Epidermal melanocyte (primary cell): ENCODE data around the gene SBSN.

Experiments used
- DNase-seq: peaks from one replicate; pipeline ENCODE4 v3.0.0; 2011; ENCODE audit warnings: low spot score; ENCODE audit not compliant: insufficient read length

The SBSN gene

DNA sequence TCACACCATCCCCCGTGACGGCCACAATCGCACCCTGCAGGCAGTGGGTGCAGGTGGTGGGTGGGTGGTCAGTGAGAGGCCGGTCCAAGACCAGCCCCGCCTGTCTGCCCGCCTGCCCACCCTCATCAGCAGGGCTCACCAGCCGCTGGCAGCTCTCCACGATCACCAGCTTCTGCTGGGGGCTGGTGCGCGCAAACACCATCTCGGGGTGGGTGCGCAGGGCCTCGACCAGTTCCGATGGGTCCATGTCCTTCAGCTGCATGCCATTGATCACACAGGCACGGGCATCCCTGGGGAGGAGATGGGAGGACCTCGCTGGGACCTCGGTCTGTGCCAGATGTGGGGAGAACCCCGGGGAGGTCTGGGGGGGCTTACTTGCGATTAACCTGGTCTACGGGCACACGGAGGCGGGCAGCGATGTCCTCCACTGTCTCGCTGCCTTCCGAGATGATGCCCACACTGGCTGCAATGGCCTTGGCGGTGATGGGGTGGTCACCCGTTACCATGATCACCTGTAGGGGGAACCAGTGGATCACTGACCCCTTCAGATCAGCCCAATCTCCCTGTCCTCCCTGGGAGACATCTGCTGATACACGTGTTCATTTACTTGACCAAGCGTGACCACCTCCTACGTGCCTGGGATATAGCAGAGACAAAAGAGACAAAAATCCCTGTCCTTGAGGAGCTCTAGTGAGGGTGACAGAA, 27.3 kb upstream of the SBSN start:
- no peak for DNase-seq

DNA sequence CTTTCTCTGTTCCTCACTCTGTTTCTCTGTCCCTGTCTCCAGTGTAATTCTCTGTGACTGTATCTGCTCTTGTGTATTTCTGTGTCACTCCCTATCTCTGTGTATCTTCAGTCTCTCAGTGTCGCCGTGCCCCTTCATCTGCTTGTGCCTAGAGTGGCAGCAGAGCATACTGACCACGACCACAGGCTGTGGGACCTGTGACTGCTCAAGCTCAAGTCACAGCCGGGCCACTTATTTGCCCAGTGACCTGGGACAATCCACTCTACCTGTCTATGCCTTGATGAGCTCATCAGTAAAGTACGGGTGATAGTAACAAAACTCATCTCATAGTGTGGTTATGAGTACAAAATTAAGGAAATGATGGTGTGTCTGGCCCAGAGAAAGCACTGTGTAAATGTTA, 26.0 kb upstream of the SBSN start:
- DNase-seq = no peak

DNA sequence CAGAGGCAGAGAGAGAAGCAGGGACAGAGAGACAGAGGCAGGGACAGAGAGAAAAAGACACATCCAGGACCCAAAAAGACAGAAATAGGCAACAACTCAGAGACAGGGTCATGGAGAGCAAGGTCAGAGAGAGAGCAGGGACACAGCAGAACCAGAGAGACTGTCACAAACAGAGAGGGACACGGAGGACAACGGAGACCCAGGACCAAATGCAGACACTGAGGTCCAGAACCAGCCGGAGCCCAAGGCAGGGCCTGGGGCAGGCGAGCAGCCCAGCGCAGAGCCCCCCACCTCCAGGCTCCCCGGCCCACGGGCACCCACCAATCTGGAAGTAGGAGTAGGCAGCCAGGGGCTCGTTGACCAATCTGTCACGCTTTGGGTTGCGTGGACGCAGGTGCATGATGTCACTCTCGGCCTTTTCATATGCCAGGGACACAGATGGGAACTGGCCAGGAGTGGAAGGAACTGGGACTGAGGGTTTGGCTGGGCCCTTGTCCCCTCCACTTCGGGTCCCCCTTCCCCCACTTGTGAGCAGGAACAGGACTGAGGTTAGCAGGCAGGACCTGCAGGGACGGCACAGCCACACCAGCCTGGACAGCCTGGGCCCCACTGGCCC, 25.4 kb upstream of the SBSN start:
- no peak for DNase-seq

DNA sequence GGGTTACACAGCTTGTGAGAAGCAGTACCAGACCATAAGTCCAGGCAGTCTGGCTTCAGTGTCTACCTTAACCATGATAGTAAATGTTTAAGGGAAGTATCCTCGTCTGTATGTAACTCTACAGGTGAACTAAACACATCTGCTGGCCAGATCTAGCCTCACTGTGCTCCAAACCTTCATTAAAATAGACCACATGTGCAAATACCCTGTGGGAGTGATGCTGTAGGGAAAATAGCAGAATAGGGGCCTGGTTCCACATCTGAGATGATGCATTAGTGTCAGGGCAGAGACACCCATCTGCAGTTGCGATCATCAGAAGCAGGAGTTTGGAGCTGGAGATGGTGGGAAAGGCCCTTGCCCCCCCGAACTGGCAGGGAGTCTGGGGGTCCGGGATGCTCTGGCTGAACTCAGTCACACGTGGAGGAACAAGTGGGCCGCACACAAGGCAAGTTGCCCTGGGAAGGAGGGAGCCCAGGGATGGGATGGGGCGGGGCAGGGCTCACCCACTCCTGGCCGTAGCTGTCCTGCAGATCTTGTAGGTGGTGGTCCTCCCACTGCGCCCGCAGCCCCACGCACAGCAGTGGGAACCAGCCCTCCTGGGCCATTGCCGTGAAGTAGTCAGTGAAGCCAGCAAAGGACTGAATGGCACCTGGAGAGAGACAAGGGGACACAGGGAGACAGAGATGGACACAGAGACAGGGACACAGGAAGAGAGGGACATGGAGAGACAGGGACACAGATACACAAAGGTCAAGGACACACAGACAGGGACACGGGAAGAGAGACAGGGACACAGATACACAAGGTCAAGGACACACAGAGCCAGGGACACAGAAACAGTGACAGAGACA, 24.6 kb upstream of the SBSN start:
- DNase-seq = no peak

DNA sequence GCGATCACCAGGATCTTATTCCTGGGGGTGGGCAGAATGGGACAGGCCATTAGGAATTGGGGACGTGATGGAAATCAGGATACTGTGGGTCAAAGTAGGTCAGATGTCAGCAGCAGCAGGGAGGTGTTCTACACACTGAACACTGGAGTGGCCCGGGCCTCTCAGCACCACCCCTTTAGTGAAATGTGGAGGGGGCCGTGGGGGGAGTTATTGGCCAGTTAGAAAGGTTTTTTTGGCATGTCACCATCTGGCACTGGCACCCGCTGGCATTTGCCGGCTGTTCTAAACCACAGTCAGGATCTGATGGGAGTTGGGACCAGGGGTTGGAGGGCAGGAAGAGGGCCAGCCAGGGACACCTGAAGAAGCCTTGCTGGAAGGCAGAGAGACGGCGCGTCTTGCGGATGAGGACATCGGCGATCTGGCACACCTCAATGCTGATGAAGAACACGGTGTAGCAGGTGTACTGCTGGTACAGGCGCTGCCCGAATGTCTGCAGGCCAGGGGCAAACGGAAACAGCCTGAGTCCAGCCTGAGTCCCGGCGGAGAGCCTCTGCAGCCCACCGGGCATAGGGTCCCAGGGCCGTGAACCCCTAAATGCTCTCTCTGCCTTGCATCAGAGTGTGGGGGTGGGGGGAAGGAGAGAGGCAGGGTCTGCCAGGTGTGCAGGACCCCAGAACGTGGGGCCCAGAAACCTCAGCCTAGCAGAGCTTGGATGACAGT, 23.1 kb upstream of the SBSN start:
- DNase-seq = no peak

DNA sequence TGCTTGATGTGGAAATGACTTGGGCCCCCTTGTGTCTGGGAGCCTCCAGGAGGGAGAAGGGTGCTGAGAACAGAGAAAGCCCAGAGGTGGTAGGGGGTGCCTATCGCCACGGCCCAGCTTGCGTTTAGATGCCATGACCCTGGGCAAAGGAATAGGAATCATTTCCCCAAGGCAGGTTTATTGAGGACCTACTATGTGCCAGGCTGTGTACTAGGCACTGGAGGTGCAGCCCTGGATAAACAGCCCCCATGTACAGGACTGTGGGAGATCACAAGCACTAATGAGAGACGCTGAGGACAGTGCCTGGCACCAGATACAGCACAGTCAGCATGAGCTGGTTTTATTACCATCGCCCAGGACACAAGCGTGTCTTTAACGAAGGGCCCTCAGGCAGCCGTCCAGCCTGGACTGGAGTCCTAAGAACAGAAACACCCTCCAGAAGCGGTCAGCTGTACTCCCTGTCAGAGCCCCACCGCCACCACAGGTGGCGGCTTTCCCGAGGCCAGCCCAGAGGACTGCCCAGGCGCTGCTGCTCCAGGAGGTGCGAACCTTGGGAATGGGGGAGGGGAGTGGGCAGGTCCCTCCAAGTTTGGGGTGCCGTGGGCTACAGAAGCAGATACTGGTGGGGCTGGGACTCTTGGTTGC, 21.9 kb upstream of the SBSN start:
- DNase-seq = no peak

DNA sequence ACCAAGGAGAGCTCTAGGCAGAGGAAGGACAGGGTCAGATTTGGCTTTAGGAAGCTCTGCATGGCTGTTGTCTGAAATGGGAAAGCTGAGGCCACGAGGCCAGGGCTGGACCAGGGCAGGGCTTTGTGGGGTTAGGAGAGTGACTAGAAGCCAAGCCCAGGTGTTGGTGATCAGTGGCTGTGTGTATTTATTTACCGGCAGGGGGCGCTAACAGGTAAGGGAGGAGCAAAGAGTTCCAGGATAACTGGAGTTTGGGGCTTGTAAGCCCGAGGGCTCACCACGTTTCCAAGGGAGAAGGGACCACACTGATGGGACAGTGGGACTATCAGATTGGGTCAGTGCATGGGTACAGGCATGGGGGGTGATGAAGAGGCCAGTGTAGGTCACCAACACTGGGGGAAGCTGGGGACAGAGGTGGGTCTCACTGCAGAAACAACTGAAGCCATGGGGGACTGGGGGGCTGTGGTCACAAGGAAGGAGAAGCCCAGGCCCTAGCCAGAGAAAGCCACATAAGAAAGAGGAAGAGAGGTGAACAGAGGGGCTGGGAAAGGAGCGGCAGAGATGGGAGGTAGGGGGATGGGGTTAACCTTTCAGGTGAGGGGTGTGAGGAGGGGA, 21.2 kb upstream of the SBSN start:
- DNase-seq = peak; percentile 57

DNA sequence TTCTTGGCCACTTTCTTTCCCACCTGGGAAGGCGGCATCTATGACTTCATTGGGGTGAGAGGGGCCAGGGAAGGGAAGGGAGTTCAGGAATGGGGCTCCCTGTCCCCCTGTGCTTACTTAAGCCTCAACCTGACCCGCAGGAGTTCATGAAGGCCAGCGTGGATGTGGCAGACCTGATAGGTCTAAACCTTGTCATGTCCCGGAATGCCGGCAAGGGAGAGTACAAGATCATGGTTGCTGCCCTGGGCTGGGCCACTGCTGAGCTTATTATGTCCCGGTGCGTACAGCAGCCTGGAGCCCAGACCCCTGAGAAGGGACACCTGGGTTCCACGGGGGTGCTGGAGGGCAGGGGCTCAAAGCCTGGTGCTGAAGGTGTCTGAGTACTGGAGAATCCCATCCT, 18.4 kb upstream of the SBSN start:
- DNase-seq = no peak

DNA sequence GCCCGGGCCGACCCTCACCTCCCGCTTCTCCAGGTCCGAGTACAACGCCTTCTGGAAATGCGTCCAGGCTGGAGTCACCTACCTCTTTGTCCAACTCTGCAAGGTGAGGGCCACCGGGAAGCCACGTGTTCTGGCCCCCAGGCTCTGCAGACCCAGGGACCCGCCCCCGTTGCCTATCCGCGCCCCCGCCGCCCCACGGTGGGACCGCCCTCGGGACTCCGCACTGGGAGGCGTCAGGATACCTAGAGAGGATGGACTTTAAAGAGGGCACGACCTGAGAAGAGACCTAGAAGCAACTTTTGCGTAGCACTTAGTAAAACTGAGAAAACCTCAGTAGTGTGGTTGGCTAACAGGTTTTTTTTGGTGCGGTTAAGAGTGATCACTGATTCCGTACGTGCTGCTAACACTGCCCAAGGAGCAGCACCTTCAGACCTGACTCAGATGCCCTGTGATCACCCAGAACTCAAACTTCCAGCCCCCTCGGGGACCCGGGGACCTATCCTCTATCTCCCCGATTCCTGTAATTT, 17.8 kb upstream of the SBSN start:
- DNase-seq = no peak

DNA sequence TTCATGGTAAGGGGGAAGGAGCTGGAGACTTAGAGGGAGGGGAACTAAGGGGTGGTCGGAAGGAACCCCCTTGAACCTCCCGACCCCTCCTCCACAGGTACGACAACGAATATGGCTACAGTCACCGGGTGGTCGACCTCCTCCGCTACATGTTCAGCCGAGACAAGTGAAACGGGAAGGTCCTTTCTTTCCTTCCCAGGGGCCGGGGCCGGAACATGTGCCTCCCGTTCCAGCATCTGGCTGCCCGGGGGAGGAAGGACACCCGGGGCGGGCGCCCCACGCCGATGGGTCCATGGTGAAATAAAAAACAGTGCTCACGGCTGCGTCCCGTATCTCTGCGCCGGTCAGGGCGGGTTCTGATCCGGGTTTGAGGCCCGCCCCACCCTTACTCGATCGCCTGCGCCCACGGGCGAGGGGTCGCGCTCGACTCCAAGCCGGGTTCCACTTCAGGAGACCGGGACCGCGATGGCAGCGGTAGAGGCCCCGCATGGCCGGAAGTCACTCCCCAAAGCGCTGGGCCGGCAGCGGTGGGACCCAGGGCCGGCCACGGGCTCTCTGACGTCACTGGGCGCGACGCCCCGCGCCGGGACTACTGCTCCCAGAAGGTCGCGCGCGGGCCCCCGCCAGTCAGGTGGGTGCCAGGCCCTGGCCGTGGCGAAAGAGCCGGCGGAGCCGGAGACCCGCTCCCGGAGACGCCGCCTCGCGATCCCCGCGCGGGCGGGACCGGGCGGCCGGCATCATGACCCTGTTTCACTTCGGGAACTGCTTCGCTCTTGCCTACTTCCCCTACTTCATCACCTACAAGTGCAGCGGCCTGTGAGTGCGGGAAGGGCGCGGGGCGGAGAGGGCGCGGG, 17.1 kb upstream of the SBSN start, which contains the start of gene TMEM147:
Gene TMEM147 (plus strand): TSS at position 626 of the 854 bp plus-strand sequence. CDS start 114 bp downstream, at position 740.
- DNase-seq = peak; percentile 99

DNA sequence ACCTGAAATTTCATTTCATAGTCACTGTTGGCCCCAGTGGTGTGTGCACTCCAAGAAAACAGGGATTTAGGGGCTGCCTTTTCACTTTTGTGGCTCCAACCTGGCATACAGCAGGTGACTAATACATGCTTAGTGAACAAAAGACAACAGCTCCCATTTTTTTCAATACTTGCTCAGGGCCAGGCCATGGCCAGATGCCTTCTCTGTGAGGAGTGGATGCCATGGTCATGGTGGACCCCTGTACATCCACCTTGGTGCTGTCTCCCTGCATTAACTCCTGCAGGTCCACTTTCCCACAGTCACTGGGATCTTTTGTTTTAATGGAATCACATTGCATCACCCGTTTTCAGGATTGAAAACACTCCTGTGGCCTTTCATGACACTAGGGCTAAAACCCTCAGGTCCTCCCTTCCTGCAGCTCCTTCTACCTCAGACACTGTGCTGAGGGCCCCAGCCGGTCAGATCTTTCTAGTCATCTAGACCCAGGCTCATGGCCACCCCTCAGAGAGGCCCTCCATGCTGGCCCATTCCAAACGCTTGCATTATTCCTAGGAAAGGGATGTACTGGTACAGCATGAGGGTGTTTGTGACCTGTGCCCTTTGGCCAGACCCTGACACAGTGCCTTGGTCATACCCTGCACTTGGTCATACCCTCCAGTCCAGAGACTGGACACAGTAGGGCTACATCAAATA, 16.1 kb upstream of the SBSN start:
- no peak for DNase-seq

DNA sequence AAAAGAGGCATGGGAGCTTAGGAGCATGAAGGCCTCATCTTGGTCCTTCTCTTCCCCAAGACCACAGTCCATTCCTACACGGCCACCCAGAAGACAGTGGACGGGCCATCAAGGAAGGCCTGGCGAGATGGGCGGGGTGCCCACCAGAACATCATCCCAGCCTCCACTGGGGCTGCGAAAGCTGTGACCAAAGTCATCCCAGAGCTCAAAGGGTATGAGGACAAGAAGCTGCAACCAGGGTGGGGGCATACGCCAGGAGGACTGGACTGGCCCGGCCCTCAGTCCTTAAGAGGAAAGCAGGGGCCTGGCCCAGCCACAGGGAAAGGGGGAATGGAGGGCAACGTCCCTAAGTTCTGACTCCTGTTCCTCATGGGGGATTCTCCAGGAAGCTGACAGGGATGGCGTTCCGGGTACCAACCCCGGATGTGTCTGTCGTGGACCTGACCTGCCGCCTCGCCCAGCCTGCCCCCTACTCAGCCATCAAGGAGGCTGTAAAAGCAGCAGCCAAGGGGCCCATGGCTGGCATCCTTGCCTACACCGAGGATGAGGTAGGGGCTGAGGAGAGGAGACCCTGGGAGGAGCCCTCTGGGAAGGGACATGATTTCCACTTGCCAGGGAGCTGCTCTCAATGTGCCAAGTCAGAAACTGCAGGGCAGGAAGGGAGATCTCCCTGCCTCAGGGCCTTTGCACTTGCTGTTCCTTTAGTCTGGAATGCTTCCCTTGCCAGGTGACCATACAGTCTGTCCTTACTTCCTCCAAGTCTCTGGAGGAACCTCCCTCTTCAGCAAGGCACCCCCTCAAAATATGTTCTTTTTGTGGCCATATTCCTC, 15.4 kb upstream of the SBSN start:
- no peak for DNase-seq

DNA sequence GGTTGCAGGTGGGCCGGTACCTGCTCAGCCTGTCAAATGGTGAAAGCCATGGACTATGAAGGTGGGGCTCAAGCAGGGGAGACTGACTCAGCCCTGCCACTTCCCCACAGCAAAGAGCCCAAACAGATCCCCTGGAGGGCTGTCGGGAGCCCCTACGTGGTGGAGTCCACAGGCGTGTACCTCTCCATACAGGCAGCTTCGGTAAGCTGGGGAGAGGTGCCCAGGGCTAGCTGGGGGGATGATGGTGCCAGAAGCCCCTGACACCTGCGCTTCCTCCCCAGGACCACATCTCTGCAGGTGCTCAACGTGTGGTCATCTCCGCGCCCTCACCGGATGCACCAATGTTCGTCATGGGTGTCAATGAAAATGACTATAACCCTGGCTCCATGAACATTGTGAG, 14.1 kb upstream of the SBSN start:
- no peak for DNase-seq

DNA sequence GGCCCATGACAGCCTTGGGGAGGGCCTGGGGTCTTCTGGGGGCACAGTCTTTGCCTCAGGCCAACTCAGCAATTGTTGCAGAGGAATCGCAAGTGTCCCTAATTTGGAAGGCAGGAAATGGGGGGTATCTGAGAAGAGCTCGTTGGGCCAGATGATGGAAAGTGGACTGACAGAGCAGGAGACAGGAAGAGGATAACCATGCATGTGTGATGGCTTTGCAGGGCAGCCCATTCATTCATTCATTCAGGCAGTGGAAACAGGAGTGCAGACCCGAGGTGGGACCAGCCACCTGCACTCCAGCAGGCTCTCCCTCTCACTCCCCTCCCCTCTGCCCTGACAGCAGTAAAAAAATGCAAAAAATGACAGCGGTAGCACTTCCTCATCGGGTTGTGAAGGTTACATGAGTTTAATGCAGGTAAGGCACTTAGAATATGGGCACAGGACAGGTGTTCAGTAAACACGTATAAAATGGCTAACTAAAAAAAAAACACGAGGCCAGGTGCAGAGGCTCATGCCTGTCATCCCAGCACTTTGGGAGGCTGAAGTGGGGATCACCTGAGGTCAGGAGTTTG, 12.3 kb upstream of the SBSN start:
- DNase-seq = no peak

DNA sequence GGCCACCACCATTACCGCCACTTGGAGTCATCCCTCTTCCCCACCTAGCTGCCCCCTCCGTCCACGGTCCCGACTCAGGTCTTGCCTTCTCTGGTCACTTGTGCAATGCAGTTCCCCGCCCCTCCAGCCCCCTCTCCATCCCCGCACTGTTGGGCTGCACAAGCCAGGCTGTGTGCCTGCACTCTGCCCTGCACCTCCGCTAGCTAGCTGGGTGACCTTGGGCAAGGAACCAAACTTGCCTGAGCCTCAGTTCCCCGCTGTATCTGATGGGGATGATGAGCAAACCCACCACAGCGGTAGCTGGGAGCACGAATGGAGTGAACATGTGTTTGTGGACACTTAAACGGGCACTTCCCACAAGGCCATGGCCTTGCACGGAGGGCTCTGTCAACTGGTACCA, 11.7 kb upstream of the SBSN start:
- DNase-seq = no peak

DNA sequence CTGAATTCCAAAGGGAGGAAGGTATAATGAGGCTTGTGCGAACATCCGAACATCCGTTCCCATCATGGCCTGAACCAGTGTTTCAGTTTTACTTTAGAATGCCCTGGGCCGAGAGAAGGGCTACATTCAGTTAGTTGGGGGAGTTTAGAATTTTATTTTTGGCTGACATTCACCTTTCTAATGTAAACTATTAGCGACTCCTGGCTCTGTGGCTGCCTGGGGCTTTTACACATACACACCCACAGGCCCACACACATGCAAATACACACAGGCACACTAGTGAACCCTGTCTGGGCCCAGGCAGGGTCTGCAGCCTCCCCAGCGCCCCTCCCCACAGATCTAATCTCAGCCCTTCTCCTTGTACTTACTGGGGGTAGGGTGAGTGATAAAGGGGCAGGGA, 11.2 kb upstream of the SBSN start:
- DNase-seq = no peak

DNA sequence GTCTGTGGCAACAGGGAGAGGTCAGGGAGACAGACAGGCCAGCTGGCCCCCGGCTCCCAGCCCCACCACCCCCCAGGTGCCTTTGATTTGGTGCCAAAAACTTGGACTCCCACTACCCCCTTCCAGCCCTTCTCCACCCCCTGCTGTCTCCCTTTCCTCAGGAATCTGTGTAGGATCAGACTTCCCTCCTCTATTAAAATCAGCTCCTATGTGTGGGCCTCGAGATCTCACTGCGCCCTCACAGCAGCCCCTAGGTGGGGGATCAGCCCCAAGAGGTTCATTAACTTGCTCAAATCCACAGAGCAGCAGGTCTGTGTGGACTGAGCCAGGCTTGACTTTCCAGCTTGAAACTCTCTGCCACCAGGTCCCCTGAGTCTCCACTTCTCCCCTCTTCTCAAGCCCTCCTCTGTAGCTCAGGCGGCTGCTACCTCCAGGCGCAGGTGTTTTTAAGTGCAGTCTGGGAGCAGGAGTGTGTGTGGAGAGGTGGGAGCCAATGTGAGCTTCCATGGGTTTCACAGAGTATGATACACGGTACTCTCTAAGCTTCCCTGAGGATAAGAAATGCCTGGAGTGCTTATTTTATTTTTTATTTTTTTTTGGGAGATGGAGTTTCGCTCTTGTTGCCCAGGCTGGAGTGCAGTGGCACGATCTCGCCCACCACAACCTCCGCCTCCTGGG, 6.8 kb upstream of the SBSN start:
- DNase-seq = no peak
